GM23338 (cell line): ENCODE measurements around the gene WWOX. TPM values are rescaled to one million over a fixed set of nuclear protein-coding genes. Genes with fewer than 3 reads are reported as not detected.

Source experiments
- ATAC-seq: fragments of 200-7000 bp; cut with Tn5 transposase; 3 replicates; pipeline ENCODE4 v1.9.1; 2020
- DNase-seq: peaks from one replicate; pipeline ENCODE4 v3.0.0-alpha.2; 2015; ENCODE audit warnings: low spot score
- H2AFZ ChIP-seq: fragments of 200-600 bp; sonication (generic); 2 replicates; pipeline ENCODE4 v1.8.0; 2016; ENCODE audit warnings: antibody characterized with exemption, mild to moderate bottlenecking, moderate library complexity
- H3F3A ChIP-seq: fragments of 200-600 bp; sonication (generic); replicated peaks from 2 replicates; pipeline ENCODE4 v1.8.0; 2017; ENCODE audit warnings: antibody characterized with exemption, mixed run types, low read depth
- H3K27ac ChIP-seq: fragments of 200-600 bp; sonication (generic); 2 replicates; pipeline ENCODE4 v1.6.1; 2016; ENCODE audit warnings: low read depth
- H3K27me3 ChIP-seq: fragments of 200-600 bp; sonication (generic); 2 replicates; pipeline ENCODE4 v1.8.0; 2016; ENCODE audit warnings: mild to moderate bottlenecking, mixed run types, moderate library complexity; ENCODE audit not compliant: insufficient read depth
- H3K36me3 ChIP-seq: fragments of 200-600 bp; sonication (generic); 2 replicates; pipeline ENCODE4 v1.8.0; 2016; ENCODE audit warnings: mild to moderate bottlenecking; ENCODE audit not compliant: insufficient read depth
- H3K4me1 ChIP-seq: fragments of 200-600 bp; sonication (generic); 2 replicates; pipeline ENCODE4 v1.8.0; 2016; ENCODE audit warnings: mild to moderate bottlenecking, moderate library complexity; ENCODE audit not compliant: insufficient read depth
- H3K4me2 ChIP-seq: fragments of 200-600 bp; sonication (generic); 2 replicates; pipeline ENCODE4 v1.7.1; 2017; ENCODE audit warnings: mixed run types
- H3K4me3 ChIP-seq: fragments of 200-600 bp; sonication (generic); 2 replicates; pipeline ENCODE4 v1.6.1; 2016; ENCODE audit warnings: mixed run types
- H3K79me2 ChIP-seq: fragments of 200-600 bp; sonication (generic); replicated peaks from 2 replicates; pipeline ENCODE4 v1.8.0; 2017; ENCODE audit warnings: mild to moderate bottlenecking; ENCODE audit not compliant: insufficient read depth
- H3K9me2 ChIP-seq: fragments of 200-600 bp; sonication (generic); 2 replicates; pipeline ENCODE4 v1.8.0; 2017; ENCODE audit not compliant: insufficient read depth
- H4K20me1 ChIP-seq: fragments of 200-600 bp; sonication (generic); replicated peaks from 2 replicates; pipeline ENCODE4 v1.8.0; 2017; ENCODE audit warnings: mild to moderate bottlenecking; ENCODE audit not compliant: insufficient read depth
- H3K27ac Mint-ChIP-seq: 2 replicates; pipeline ENCODE4 v1.8.0; 2020; ENCODE audit warnings: inconsistent platforms, mild to moderate bottlenecking, moderate library complexity, mixed read lengths
- H3K27me3 Mint-ChIP-seq: 3 replicates; pipeline ENCODE4 v1.8.0; 2022; ENCODE audit warnings: low read depth, mild to moderate bottlenecking, moderate library complexity, mixed read lengths, inconsistent platforms; ENCODE audit not compliant: insufficient read depth, poor library complexity
- H3K36me3 Mint-ChIP-seq: 3 replicates; pipeline ENCODE4 v1.8.0; 2021; ENCODE audit warnings: low read depth, mild to moderate bottlenecking, inconsistent platforms, moderate library complexity, mixed read lengths
- H3K4me1 Mint-ChIP-seq: 3 replicates; pipeline ENCODE4 v1.8.0; 2020; ENCODE audit warnings: mild to moderate bottlenecking, inconsistent platforms, mixed read lengths
- H3K4me3 Mint-ChIP-seq: 3 replicates; pipeline ENCODE4 v1.8.0; 2021; ENCODE audit warnings: moderate library complexity, mild to moderate bottlenecking, inconsistent platforms, mixed read lengths
- H3K9me3 Mint-ChIP-seq: 3 replicates; pipeline ENCODE4 v1.8.0; 2020; ENCODE audit warnings: moderate library complexity, mild to moderate bottlenecking, inconsistent platforms, mixed read lengths
- CREB1 ChIP-seq: fragments of 250-450 bp; sonication (Bioruptor Pico); IDR thresholded peaks from 2 replicates; pipeline ENCODE4 v1.5.0; 2020; ENCODE audit warnings: low read depth, mild to moderate bottlenecking, moderate library complexity
- EZH2 ChIP-seq: fragments of 200-600 bp; sonication (generic); IDR thresholded peaks from one replicate; pipeline ENCODE4 v1.8.0; 2017; ENCODE audit warnings: antibody characterized with exemption, mild to moderate bottlenecking, low read depth; ENCODE audit not compliant: unreplicated experiment
- EZH2phosphoT487 ChIP-seq: fragments of 200-600 bp; sonication (generic); IDR thresholded peaks from one replicate; pipeline ENCODE4 v1.8.1; 2018; ENCODE audit warnings: antibody characterized with exemption; ENCODE audit not compliant: unreplicated experiment
- JUNB ChIP-seq: IDR thresholded peaks from one replicate; pipeline ENCODE4 v1.6.1; 2016; ENCODE audit warnings: antibody characterized with exemption; ENCODE audit not compliant: unreplicated experiment
- NANOG ChIP-seq: IDR thresholded peaks from 2 replicates; pipeline ENCODE4 v1.6.1; 2016; ENCODE audit warnings: antibody characterized with exemption, borderline replicate concordance
- POLR2AphosphoS5 ChIP-seq: IDR thresholded peaks from 2 replicates; pipeline ENCODE4 v1.6.1; 2016; ENCODE audit warnings: antibody characterized with exemption, low read depth
- REST ChIP-seq: IDR thresholded peaks from one replicate; pipeline ENCODE4 v1.6.1; 2018; ENCODE audit warnings: antibody characterized with exemption; ENCODE audit not compliant: unreplicated experiment
- STAT1 ChIP-seq: IDR thresholded peaks from one replicate; pipeline ENCODE4 v1.6.1; 2016; ENCODE audit warnings: antibody characterized with exemption; ENCODE audit not compliant: unreplicated experiment
- ZNF114 ChIP-seq: fragments of 250-450 bp; sonication (Bioruptor Pico); IDR thresholded peaks from 2 replicates; pipeline ENCODE4 v1.5.0; 2020; ENCODE audit warnings: mild to moderate bottlenecking, moderate library complexity
- polyA plus RNA-seq: library from polyadenylated mRNA; unstranded; fragments of >200 nt; fragmentation: Nextera tagmentation; extraction: Ambion mirVana; gene quantifications from 2 replicates; pipeline ENCODE4 v1.2.1, GENCODE V29; 2016
- total RNA-seq: library from RNA; depleted of rRNA; stranded (reverse); fragments of >200 nt; shearing (Covaris generic); gene quantifications from 2 replicates; pipeline ENCODE4 v1.2.3, GENCODE V29; 2014
- TF ChIP-seq, protein P1 (sequence below), 2 experiments: fragments of 200-600 bp in 1 of 2; sonication (generic) in 1 of 2; conservative IDR thresholded peaks; 2 replicates each; pipeline versions ENCODE4 v1.5.1 to v1.6.1; 2016 to 2017; ENCODE audit warnings: antibody characterized with exemption in 2 of 2, low read depth in 2 of 2, mild to moderate bottlenecking in 2 of 2, moderate library complexity in 1 of 2
- TF ChIP-seq, protein P2 (sequence below): IDR thresholded peaks from 2 replicates; pipeline ENCODE4 v1.6.1; 2016; ENCODE audit warnings: antibody characterized with exemption

The WWOX gene
- total and polyA plus RNA-seq, 2 experiments from 2014 or later, result 10.0 to 19.3 TPM

DNA sequence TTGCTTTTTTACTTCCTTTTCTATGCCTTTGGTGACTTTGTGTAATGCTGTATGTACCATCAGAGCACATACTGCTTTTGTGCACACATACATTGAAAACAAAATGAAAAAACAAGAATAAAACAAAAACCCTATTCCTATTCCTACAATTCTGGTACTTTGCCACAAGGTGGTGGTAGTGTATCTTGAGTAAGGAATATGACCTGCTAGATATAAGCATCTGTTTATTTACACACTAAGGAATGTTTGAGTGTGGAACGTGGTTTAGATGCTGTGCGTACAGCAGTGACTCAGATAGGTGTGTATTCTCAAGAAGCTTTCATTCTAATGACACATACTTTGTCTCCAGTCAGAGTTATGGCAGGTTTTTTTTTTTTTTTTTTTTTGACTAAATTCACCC, 606.2 kb downstream of the WWOX start:
- no peaks in the 10 kb centered on the region for H3K36me3 Mint-ChIP-seq
- Histone ChIP-seq H3K27ac (no peak overlapping the region), H4K20me1 (no peaks in the 10 kb centered on the region)

DNA sequence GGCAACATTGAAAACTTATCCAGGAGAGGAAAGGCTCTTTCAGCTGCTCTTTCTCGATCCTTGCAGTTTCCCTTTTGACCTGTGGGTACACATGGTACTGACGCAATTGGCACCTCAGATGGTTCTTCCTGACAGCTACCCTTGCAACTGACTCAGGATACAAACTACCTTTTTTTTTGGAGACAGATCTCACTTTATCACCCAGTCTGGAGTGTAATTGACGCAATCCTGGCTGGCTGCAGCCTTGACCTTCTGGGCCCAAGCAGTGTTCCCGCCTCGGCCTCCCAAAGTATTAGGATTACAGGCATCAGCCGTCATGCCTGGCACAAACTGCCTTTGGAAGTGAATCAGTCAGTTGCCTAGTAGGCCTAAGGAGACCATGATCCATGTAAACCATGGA, 607.2 kb downstream of the WWOX start:
- no peaks in the 10 kb centered on the region for H3K27me3 ChIP-seq
- TF ChIP-seq NANOG, result no peak
- TF ChIP-seq, protein P1, sequence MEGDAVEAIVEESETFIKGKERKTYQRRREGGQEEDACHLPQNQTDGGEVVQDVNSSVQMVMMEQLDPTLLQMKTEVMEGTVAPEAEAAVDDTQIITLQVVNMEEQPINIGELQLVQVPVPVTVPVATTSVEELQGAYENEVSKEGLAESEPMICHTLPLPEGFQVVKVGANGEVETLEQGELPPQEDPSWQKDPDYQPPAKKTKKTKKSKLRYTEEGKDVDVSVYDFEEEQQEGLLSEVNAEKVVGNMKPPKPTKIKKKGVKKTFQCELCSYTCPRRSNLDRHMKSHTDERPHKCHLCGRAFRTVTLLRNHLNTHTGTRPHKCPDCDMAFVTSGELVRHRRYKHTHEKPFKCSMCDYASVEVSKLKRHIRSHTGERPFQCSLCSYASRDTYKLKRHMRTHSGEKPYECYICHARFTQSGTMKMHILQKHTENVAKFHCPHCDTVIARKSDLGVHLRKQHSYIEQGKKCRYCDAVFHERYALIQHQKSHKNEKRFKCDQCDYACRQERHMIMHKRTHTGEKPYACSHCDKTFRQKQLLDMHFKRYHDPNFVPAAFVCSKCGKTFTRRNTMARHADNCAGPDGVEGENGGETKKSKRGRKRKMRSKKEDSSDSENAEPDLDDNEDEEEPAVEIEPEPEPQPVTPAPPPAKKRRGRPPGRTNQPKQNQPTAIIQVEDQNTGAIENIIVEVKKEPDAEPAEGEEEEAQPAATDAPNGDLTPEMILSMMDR (conservative IDR thresholded peaks at IDR 0.05; ENCODE audit: low read depth in 2 of 2), result no peak
- TF ChIP-seq CREB1, result no peak
- no peak for TF ChIP-seq REST
- no peak for TF ChIP-seq POLR2AphosphoS5
- no peak for TF ChIP-seq JUNB
- TF ChIP-seq EZH2phosphoT487, result no peak
- no peak for TF ChIP-seq ZNF114 (CRISPR knock-in tag)
- TF ChIP-seq STAT1, result no peak
- TF ChIP-seq EZH2, result no peak
- no peak overlapping the region for H2AFZ ChIP-seq
- DNase-seq, result peak; percentile 6
- H4K20me1 ChIP-seq, result no peaks in the 10 kb centered on the region; the same call in 1 of the 2 replicates
- ATAC-seq, result no peak; the same call in 2 of the 3 replicates
- peaks cover 9% of the 10 kb centered on the region; the same call in 1 of the 3 replicates for H3K4me1 Mint-ChIP-seq
- no peaks in the 10 kb centered on the region for H3K79me2 ChIP-seq
- peaks cover 2% of the 10 kb centered on the region for H3K27me3 Mint-ChIP-seq
- no peaks in the 10 kb centered on the region for H3F3A ChIP-seq
- H3K36me3 Mint-ChIP-seq, result no peaks in the 10 kb centered on the region
- H3K36me3 ChIP-seq, result no peaks in the 10 kb centered on the region
- H3K4me1 ChIP-seq, result no peaks in the 10 kb centered on the region
- H3K4me2 ChIP-seq, result no peak overlapping the region
- H3K27ac ChIP-seq, result no peak overlapping the region
- H3K4me3 Mint-ChIP-seq, result no peak overlapping the region
- no peaks in the 10 kb centered on the region; the same call in 2 of the 3 replicates for H3K9me3 Mint-ChIP-seq
- no peaks in the 10 kb centered on the region for H3K9me2 ChIP-seq
- H3K4me3 ChIP-seq, result no peak overlapping the region
- H3K27ac Mint-ChIP-seq, result no peak overlapping the region

More for the DNA sequence above, 606.2 kb downstream of the WWOX start:
- H3K9me2 ChIP-seq, result no peaks in the 10 kb centered on the region
- H3K79me2 ChIP-seq, result no peaks in the 10 kb centered on the region
- no peaks in the 10 kb centered on the region for H3K27me3 ChIP-seq
- no peak overlapping the region for H3K4me2 ChIP-seq
- H2AFZ ChIP-seq, result no peak overlapping the region
- H3K4me1 Mint-ChIP-seq, result peaks cover 9% of the 10 kb centered on the region; the same call in 1 of the 3 replicates
- H3K4me3 ChIP-seq, result no peak overlapping the region
- no peaks in the 10 kb centered on the region; the same call in 2 of the 3 replicates for H3K9me3 Mint-ChIP-seq
- no peaks in the 10 kb centered on the region for H3K4me1 ChIP-seq
- ATAC-seq, result no peak; the same call in 2 of the 3 replicates
- H3F3A ChIP-seq, result no peaks in the 10 kb centered on the region
- H3K36me3 ChIP-seq, result no peaks in the 10 kb centered on the region
- H3K27ac Mint-ChIP-seq, result no peak overlapping the region
- peak; percentile 62 for DNase-seq
- H3K27me3 Mint-ChIP-seq, result peaks cover 2% of the 10 kb centered on the region
- TF ChIP-seq, protein P2, sequence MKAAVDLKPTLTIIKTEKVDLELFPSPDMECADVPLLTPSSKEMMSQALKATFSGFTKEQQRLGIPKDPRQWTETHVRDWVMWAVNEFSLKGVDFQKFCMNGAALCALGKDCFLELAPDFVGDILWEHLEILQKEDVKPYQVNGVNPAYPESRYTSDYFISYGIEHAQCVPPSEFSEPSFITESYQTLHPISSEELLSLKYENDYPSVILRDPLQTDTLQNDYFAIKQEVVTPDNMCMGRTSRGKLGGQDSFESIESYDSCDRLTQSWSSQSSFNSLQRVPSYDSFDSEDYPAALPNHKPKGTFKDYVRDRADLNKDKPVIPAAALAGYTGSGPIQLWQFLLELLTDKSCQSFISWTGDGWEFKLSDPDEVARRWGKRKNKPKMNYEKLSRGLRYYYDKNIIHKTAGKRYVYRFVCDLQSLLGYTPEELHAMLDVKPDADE, result no peak
- TF ChIP-seq, protein P1 (conservative IDR thresholded peaks at IDR 0.05; ENCODE audit: low read depth in 2 of 2), result peak; percentile 71 to 81
- no peak overlapping the region for H3K4me3 Mint-ChIP-seq
